Upper lobe of left lung (tissue), 6 donors: ENCODE results near the gene CLEC19A. TPM values are rescaled to one million over a fixed set of nuclear protein-coding genes. Genes with fewer than 3 reads are reported as not detected.
"Not testable (repeated sequence)": the region's sequence is repeated elsewhere in the genome, so short reads cannot be mapped to it uniquely, and the experiment has no call there.

Experiments
- ATAC-seq, 2 donors: fragments of 200-7000 bp; cut with Tn5 transposase; one replicate each; pipeline ENCODE4 v1.9.1; 2022; ENCODE audit warnings: mild to moderate bottlenecking in 2 of 2, moderate library complexity in 2 of 2; ENCODE audit not compliant: low FRiP score in 2 of 2
- DNase-seq, 2 donors: peaks; one replicate each; pipeline ENCODE4 v3.0.0-alpha.2; 2019 to 2020
- H3K27ac ChIP-seq, 4 donors: fragments of 200-600 bp; sonication (generic); one replicate each; pipeline ENCODE4 v1.5.1; 2016 to 2019
- H3K27me3 ChIP-seq, 4 donors: fragments of 200-600 bp; sonication (generic); one replicate each; pipeline ENCODE4 v1.5.1; 2017 to 2019
- H3K36me3 ChIP-seq, 4 donors: fragments of 200-600 bp; sonication (generic); one replicate each; pipeline ENCODE4 v1.5.1; 2016 to 2019
- H3K4me1 ChIP-seq, 4 donors: fragments of 200-600 bp; sonication (generic); one replicate each; pipeline ENCODE4 v1.5.1; 2018 to 2019
- H3K4me3 ChIP-seq, 4 donors: fragments of 200-600 bp; sonication (generic); one replicate each; pipeline ENCODE4 v1.5.1; 2017 to 2019; ENCODE audit warnings: mild to moderate bottlenecking in 2 of 4, moderate library complexity in 1 of 4
- H3K9me3 ChIP-seq, 4 donors: fragments of 200-600 bp; sonication (generic); one replicate each; pipeline ENCODE4 v1.5.1; 2018 to 2019
- CTCF ChIP-seq, 6 experiments: fragments of 450-650 bp in 4 of 6; fragments of 200-600 bp in 2 of 6; sonication (generic) in 2 of 6; IDR thresholded peaks; one replicate each; pipeline ENCODE4 v1.5.1; 2016 to 2019; ENCODE audit warnings: antibody characterized with exemption in 6 of 6
- EP300 ChIP-seq, 4 donors: sonication (generic); formaldehyde crosslinking; IDR thresholded peaks; one replicate each; pipeline ENCODE4 v1.5.1; 2017; ENCODE audit warnings: antibody characterized with exemption in 4 of 4, control low read depth in 2 of 4
- POLR2A ChIP-seq, 4 donors: fragments of 450-650 bp; IDR thresholded peaks; one replicate each; pipeline ENCODE4 v1.5.1; 2016 to 2017; ENCODE audit warnings: antibody characterized with exemption in 4 of 4, mild to moderate bottlenecking in 2 of 4
- POLR2AphosphoS5 ChIP-seq, 2 donors: sonication (generic); formaldehyde crosslinking; IDR thresholded peaks; one replicate each; pipeline ENCODE4 v1.5.1; 2017; ENCODE audit warnings: antibody characterized with exemption in 2 of 2
- WGBS, 2 donors: methylation state at CpG; one replicate each; pipeline ENCODE4 v1.1.5; 2017 to 2018; 5-methylcytosine and 5-hydroxymethylcytosine counted together
- total RNA-seq, 6 donors: library from RNA; depleted of rRNA in 4 of 6; stranded (reverse); fragments of >200 nt in 4 of 6; gene quantifications; one replicate each; pipeline versions ENCODE4 v1.1.0 to v1.2.1, GENCODE V29; 2016 to 2021
- donor health status: DM: no; HTN: no; CAD: no; lungs with moderate emphysema.
- donor health status: DM: no; HTN: yes; CAD: no; lungs with severe emphysema.

CLEC19A gene
- total RNA-seq, 6 donors from 2014 or later, result not detected

- H3K27me3 ChIP-seq, result no peaks in the 10 kb centered on the region
Observed at GRCh38 chr16:19314718-19315425, 29.3 kb downstream of the CLEC19A start.

GRCh38 chr16:19315889-19316433, 30.4 kb downstream of the CLEC19A start:
- WGBS, 2 donors, result 81 to 87% methylated on average over 5 of the region's 5 CpGs
- DNase-seq, result no peak
- Histone ChIP-seq H3K36me3 (no peaks in the 10 kb centered on the region), H3K4me1 (no peaks in the 10 kb centered on the region), H3K9me3 (no peaks in the 10 kb centered on the region), H3K27ac (no peak overlapping the region), H3K27me3 (no peaks in the 10 kb centered on the region), H3K4me3 (no peak overlapping the region)
- ATAC-seq, result no peak
- TF ChIP-seq POLR2AphosphoS5 (IDR thresholded peaks at IDR 0.05), result no peak

More at GRCh38 chr16:19314718-19315425, 29.3 kb downstream of the CLEC19A start:
- Histone ChIP-seq H3K36me3 (no peaks in the 10 kb centered on the region), H3K4me3 (no peak overlapping the region), H3K4me1 (no peaks in the 10 kb centered on the region), H3K9me3 (no peaks in the 10 kb centered on the region), H3K27ac (no peak overlapping the region)
- ATAC-seq (no peak), DNase-seq (no peak)
- WGBS, 2 donors, result 83% methylated on average over 2 of the region's 2 CpGs
- no peak for TF ChIP-seq POLR2AphosphoS5 (IDR thresholded peaks at IDR 0.05)
- no peak for TF ChIP-seq CTCF (IDR thresholded peaks at IDR 0.05)

- H3K4me1 ChIP-seq, result no peaks in the 10 kb centered on the region
Observed at GRCh38 chr16:19316846-19317245, 31.3 kb downstream of the CLEC19A start.

GRCh38 chr16:19321186-19321585, 35.7 kb downstream of the CLEC19A start:
- 85 to 87% methylated on average over 2 of the region's 2 CpGs for WGBS, 2 donors
- not testable (repeated sequence) for H3K27me3 ChIP-seq, DNase-seq, H3K9me3 ChIP-seq, H3K4me3 ChIP-seq, ATAC-seq, H3K4me1 ChIP-seq, H3K36me3 ChIP-seq, H3K27ac ChIP-seq

More at GRCh38 chr16:19316846-19317245, 31.3 kb downstream of the CLEC19A start:
- no peak for DNase-seq
- TF ChIP-seq EP300 (IDR thresholded peaks at IDR 0.05) (no peak), POLR2A (IDR thresholded peaks at IDR 0.05) (no peak), POLR2AphosphoS5 (IDR thresholded peaks at IDR 0.05) (no peak), CTCF (IDR thresholded peaks at IDR 0.05) (no peak)
- Histone ChIP-seq H3K27ac (no peak overlapping the region), H3K9me3 (no peaks in the 10 kb centered on the region), H3K4me3 (no peak overlapping the region), H3K27me3 (no peaks in the 10 kb centered on the region), H3K36me3 (no peaks in the 10 kb centered on the region)
- 37 to 70% methylated on average over 4 to 7 of the region's 7 CpGs for WGBS, 2 donors
- ATAC-seq, result no peak

- no peak for ATAC-seq
- no peak for DNase-seq
- WGBS, 2 donors, result 91 to 93% methylated on average over 3 of the region's 3 CpGs
- Histone ChIP-seq H3K4me3 (no peak overlapping the region), H3K9me3 (no peaks in the 10 kb centered on the region), H3K27ac (no peak overlapping the region), H3K27me3 (no peaks in the 10 kb centered on the region), H3K36me3 (no peaks in the 10 kb centered on the region), H3K4me1 (no peaks in the 10 kb centered on the region)
- TF ChIP-seq CTCF (IDR thresholded peaks at IDR 0.05) (no peak), POLR2AphosphoS5 (IDR thresholded peaks at IDR 0.05) (no peak), POLR2A (IDR thresholded peaks at IDR 0.05) (no peak), EP300 (IDR thresholded peaks at IDR 0.05) (no peak)
Observed at GRCh38 chr16:19323596-19323995, 38.1 kb downstream of the CLEC19A start.

- Histone ChIP-seq H3K27ac (no peak overlapping the region), H3K27me3 (no peaks in the 10 kb centered on the region), H3K4me1 (no peaks in the 10 kb centered on the region), H3K36me3 (no peaks in the 10 kb centered on the region), H3K4me3 (no peak overlapping the region), H3K9me3 (no peaks in the 10 kb centered on the region)
- no peak for ATAC-seq
- DNase-seq, result no peak
- TF ChIP-seq POLR2AphosphoS5 (IDR thresholded peaks at IDR 0.05) (no peak), CTCF (IDR thresholded peaks at IDR 0.05) (no peak), EP300 (IDR thresholded peaks at IDR 0.05) (no peak), POLR2A (IDR thresholded peaks at IDR 0.05) (no peak)
- WGBS, 2 donors, result 96 to 100% methylated on average over 1 of the region's 1 CpG
Observed at GRCh38 chr16:19328364-19328763, 42.8 kb downstream of the CLEC19A start.
